ENCODE measurements around the gene RNF31. TPM values are rescaled to one million over a fixed set of nuclear protein-coding genes. Genes with fewer than 3 reads are reported as not detected.

Gene RNF31
- total RNA-seq, 4 donors from 2014 or later: 21.7 to 33.3 (median 26.8) TPM

DNA sequence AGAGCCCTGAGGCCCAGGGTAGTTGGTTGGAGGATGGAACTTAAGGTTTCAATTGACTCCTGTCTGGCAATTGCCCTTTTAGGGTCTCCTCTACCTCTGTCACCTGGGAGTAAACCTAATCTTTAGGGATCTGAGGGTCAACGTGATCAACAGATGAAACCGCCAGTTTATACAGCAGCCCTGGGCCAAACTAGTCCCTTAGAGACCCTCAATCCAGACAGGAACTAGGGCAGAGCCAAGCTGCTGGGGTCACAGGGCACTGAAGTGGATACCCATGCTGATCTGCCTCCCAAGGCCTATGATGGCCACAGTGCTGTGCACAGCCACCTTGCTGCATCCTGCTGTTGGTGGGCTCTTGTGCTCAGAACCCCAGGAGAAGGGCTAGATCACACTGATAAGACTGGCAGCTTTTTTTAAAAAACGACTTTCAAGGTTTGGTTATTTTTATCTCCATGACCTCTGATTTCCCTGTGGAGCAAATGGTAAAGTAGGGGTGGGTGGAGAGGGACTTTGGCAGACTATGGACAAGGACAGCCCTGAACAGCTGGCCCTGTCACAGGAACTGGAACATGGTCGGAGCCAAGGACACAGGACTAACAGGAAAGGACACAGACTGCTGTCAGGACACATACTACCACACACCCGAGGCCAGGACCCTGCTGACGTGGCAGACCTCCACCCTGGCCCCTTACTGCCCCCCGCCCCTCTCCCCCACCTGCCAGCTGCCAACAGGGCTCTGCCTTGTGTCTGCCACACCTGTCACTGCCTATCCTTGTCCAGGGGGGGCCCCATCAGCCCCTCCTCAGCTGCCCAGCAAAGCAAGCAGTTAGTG is 16.4 kb upstream of the RNF31 start:
- Histone ChIP-seq H3K36me3 (no peaks in the 10 kb centered on the region), H3K4me1 (peaks cover 15 to 27% (median 22%) of the 10 kb centered on the region in 4 donors), H3K27ac (replicated peaks in 1 of 4) (peak overlapping the region in 3 of 4 donors; percentile 42 to 70 (median 42)), H3K4me3 (no peak overlapping the region), H3K9me3 (no peaks in the 10 kb centered on the region), H3K27me3 (no peaks in the 10 kb centered on the region)
- TF ChIP-seq, protein P1, sequence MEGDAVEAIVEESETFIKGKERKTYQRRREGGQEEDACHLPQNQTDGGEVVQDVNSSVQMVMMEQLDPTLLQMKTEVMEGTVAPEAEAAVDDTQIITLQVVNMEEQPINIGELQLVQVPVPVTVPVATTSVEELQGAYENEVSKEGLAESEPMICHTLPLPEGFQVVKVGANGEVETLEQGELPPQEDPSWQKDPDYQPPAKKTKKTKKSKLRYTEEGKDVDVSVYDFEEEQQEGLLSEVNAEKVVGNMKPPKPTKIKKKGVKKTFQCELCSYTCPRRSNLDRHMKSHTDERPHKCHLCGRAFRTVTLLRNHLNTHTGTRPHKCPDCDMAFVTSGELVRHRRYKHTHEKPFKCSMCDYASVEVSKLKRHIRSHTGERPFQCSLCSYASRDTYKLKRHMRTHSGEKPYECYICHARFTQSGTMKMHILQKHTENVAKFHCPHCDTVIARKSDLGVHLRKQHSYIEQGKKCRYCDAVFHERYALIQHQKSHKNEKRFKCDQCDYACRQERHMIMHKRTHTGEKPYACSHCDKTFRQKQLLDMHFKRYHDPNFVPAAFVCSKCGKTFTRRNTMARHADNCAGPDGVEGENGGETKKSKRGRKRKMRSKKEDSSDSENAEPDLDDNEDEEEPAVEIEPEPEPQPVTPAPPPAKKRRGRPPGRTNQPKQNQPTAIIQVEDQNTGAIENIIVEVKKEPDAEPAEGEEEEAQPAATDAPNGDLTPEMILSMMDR (IDR thresholded peaks at IDR 0.05): no peak
- TF ChIP-seq POLR2AphosphoS5 (IDR thresholded peaks at IDR 0.05): peak in 1 of 2 donors; percentile 15
- intact Hi-C loops (cut with DNase I): no loop called here
- WGBS: 56% methylated on average over 3 of the region's 7 CpGs
- no peak for DNase-seq (ENCODE audit: extremely low spot score)

DNA sequence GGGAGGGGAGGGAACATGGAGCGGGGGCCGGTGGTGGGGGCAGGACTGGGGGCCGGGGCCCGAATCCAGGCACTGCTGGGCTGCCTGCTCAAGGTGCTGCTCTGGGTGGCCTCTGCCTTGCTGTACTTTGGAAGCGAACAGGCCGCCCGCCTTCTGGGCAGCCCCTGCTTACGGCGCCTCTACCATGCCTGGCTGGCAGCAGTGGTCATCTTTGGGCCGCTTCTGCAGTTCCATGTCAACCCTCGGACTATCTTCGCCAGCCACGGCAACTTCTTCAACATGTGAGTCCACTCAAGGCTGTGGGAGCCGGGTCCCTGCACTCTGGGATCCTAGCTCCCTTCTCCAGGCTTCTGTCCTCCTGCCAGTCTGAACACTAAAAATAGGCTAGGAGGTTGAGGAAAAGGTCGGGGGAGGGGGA is 15.7 kb upstream of the RNF31 start:
- Histone ChIP-seq H3K9me3 (no peaks in the 10 kb centered on the region), H3K27ac (replicated peaks in 1 of 4) (peak overlapping the region in 3 of 4 donors; percentile 42 to 70 (median 42)), H3K4me1 (peaks cover 18 to 31% (median 24%) of the 10 kb centered on the region in 4 donors), H3K4me3 (no peak overlapping the region), H3K27me3 (no peaks in the 10 kb centered on the region), H3K36me3 (no peaks in the 10 kb centered on the region)
- intact Hi-C loops (cut with DNase I): no loop called here
- WGBS: 86% methylated on average over 5 of the region's 15 CpGs
- TF ChIP-seq POLR2A (IDR thresholded peaks at IDR 0.05; ENCODE audit: low read depth): no peak
- TF ChIP-seq, protein P1 (IDR thresholded peaks at IDR 0.05): no peak
- TF ChIP-seq EP300 (IDR thresholded peaks at IDR 0.05): no peak
- no peak for TF ChIP-seq POLR2AphosphoS5 (IDR thresholded peaks at IDR 0.05)
- no peak for DNase-seq (ENCODE audit: extremely low spot score)

DNA sequence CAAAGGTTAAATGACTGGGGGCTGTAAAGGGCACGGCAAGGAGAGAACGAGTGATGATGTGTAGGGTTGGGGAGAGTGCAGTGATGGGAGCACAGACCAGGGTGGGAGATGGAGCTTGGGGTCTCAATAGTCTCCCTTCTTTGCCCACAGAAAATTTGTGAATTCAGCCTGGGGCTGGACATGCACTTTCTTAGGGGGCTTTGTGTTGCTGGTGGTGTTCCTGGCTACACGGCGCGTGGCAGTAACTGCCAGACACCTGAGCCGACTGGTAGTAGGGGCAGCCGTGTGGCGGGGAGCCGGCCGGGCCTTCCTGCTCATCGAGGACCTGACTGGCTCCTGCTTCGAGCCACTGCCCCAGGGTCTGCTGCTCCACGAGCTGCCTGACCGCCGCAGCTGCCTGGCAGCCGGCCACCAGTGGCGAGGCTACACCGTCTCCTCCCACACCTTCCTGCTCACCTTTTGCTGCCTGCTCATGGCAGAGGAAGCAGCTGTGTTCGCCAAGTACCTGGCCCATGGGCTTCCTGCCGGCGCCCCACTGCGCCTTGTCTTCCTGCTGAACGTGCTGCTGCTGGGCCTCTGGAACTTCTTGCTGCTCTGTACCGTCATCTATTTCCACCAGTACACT is 15.1 kb upstream of the RNF31 start:
- no peak for DNase-seq (ENCODE audit: extremely low spot score)
- no peaks in the 10 kb centered on the region for H3K9me3 ChIP-seq
- H3K4me3 ChIP-seq: no peak overlapping the region
- peak overlapping the region in 2 of 4 donors; percentile 42 to 70 for H3K27ac ChIP-seq (replicated peaks in 1 of 4)
- H3K36me3 ChIP-seq: peaks cover 0 to under 1% (median 0%) of the 10 kb centered on the region in 4 donors
- intact Hi-C loops (cut with DNase I): no loop called here
- peaks cover 24 to 37% (median 30%) of the 10 kb centered on the region in 4 donors for H3K4me1 ChIP-seq
- TF ChIP-seq POLR2A (IDR thresholded peaks at IDR 0.05; ENCODE audit: low read depth): no peak
- TF ChIP-seq EP300 (IDR thresholded peaks at IDR 0.05): no peak
- TF ChIP-seq POLR2AphosphoS5 (IDR thresholded peaks at IDR 0.05): no peak
- TF ChIP-seq, protein P1 (IDR thresholded peaks at IDR 0.05): no peak
- WGBS: 73% methylated on average over 17 of the region's 24 CpGs
- no peaks in the 10 kb centered on the region for H3K27me3 ChIP-seq

DNA sequence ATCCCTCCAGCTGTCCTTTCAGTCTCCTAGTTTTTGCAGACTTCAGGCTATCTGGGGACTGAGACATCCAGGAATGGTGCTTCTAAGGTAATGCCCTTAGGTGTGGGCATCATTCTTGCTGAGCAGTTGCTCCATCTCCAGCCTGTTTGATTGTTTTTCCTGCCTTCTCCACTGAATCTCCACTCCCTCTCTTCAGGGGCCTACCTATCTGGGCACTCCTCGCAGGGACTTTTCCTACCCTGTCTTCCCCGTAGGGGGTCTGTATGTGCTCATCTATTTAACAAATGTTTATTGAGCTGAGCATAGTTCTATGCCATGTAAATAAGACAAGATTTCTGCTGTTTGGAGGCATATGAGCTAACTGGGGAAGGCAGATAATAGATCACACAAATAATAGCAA is 14.3 kb upstream of the RNF31 start:
- intact Hi-C loops (cut with DNase I): no loop called here
- WGBS: 89% methylated on average over 2 of the region's 2 CpGs
- Histone ChIP-seq H3K36me3 (peaks cover 0 to 8% (median 8%) of the 10 kb centered on the region in 4 donors), H3K27ac (replicated peaks in 1 of 4) (no peak overlapping the region), H3K4me3 (no peak overlapping the region), H3K9me3 (no peaks in the 10 kb centered on the region), H3K4me1 (peaks cover 32 to 45% (median 38%) of the 10 kb centered on the region in 4 donors), H3K27me3 (no peaks in the 10 kb centered on the region)
- DNase-seq (ENCODE audit: extremely low spot score): no peak
- TF ChIP-seq, protein P1 (IDR thresholded peaks at IDR 0.05): no peak
- TF ChIP-seq POLR2AphosphoS5 (IDR thresholded peaks at IDR 0.05) (no peak), EP300 (IDR thresholded peaks at IDR 0.05) (no peak), POLR2A (IDR thresholded peaks at IDR 0.05; ENCODE audit: low read depth) (no peak)

Data from esophagus muscularis mucosa (tissue), 4 donors.